Measurements from ENCODE around the gene FCGBP.

DNA sequence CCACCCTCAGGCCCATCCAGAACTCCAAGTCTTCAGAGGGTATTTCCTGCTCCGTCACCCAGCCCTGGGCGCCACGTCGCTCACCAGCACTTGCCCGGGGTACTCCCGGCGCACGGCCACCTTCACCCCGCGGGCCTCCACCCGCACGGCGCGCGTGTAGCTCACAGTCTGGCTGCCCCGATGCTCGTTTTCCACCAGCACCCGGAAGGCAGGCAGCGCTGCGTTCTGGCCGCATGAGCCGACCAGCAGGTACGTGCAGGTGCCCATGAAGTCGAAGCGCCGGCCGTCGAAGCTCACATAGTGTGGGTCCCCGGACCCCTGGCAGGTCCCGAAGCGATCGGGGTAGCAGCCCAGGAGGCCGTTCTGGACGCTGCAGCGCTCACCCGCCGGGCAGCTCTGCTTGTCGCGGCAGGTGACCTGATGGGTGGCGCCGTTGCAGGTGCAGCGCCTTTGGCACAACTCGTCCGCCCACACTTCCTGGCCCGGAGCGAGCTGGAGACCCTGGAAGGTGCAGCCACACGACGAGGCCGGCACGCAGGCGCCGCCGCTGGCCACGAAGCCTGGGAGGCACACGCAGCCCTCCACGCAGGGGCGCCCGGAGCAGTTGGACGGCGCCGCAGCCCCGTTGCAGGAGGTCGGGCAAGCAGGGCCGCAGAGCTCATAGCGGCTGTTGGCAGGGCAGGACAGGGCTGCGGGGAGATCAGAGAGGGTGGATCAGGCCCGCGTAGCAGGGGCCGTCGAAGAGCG, 19.2 kb downstream of the FCGBP start:
- TF ChIP-seq, protein P1, sequence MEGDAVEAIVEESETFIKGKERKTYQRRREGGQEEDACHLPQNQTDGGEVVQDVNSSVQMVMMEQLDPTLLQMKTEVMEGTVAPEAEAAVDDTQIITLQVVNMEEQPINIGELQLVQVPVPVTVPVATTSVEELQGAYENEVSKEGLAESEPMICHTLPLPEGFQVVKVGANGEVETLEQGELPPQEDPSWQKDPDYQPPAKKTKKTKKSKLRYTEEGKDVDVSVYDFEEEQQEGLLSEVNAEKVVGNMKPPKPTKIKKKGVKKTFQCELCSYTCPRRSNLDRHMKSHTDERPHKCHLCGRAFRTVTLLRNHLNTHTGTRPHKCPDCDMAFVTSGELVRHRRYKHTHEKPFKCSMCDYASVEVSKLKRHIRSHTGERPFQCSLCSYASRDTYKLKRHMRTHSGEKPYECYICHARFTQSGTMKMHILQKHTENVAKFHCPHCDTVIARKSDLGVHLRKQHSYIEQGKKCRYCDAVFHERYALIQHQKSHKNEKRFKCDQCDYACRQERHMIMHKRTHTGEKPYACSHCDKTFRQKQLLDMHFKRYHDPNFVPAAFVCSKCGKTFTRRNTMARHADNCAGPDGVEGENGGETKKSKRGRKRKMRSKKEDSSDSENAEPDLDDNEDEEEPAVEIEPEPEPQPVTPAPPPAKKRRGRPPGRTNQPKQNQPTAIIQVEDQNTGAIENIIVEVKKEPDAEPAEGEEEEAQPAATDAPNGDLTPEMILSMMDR (IDR thresholded peaks at IDR 0.05) = no peak
- TF ChIP-seq NR3C1 (IDR thresholded peaks at IDR 0.05) = no peak
- TF ChIP-seq POLR2A (IDR thresholded peaks at IDR 0.05; ENCODE audit: low read length) = no peak
- no peak for TF ChIP-seq MAZ (IDR thresholded peaks at IDR 0.05; ENCODE audit: borderline replicate concordance, low read depth, low read length)
- TF ChIP-seq, protein P2, sequence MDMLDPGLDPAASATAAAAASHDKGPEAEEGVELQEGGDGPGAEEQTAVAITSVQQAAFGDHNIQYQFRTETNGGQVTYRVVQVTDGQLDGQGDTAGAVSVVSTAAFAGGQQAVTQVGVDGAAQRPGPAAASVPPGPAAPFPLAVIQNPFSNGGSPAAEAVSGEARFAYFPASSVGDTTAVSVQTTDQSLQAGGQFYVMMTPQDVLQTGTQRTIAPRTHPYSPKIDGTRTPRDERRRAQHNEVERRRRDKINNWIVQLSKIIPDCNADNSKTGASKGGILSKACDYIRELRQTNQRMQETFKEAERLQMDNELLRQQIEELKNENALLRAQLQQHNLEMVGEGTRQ (IDR thresholded peaks at IDR 0.05) = no peak
- TF ChIP-seq, protein P3, sequence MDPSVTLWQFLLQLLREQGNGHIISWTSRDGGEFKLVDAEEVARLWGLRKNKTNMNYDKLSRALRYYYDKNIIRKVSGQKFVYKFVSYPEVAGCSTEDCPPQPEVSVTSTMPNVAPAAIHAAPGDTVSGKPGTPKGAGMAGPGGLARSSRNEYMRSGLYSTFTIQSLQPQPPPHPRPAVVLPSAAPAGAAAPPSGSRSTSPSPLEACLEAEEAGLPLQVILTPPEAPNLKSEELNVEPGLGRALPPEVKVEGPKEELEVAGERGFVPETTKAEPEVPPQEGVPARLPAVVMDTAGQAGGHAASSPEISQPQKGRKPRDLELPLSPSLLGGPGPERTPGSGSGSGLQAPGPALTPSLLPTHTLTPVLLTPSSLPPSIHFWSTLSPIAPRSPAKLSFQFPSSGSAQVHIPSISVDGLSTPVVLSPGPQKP (IDR thresholded peaks at IDR 0.05; ENCODE audit: low read depth, low read length) = no peak
- no peak for TF ChIP-seq JUNB (IDR thresholded peaks at IDR 0.05)
- no peak for TF ChIP-seq RCOR1 (IDR thresholded peaks at IDR 0.05; ENCODE audit: low read depth, low read length)
- TF ChIP-seq, protein P4, sequence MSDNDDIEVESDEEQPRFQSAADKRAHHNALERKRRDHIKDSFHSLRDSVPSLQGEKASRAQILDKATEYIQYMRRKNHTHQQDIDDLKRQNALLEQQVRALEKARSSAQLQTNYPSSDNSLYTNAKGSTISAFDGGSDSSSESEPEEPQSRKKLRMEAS (IDR thresholded peaks at IDR 0.05) = no peak
